Astrocyte (in vitro differentiated cells and primary cell): ENCODE data around the gene ANTXR2.

Source experiments
- CTCF ChIP-seq: IDR thresholded peaks from 2 replicates; pipeline ENCODE4 v1.5.1; 2011; ENCODE audit warnings: low read depth, mild to moderate bottlenecking, inconsistent platforms, low read length, moderate library complexity; ENCODE audit not compliant: insufficient read depth
- EZH2 ChIP-seq: IDR thresholded peaks from 2 replicates; pipeline ENCODE4 v1.6.1; 2012; ENCODE audit warnings: mild to moderate bottlenecking, low read length, inconsistent platforms; ENCODE audit not compliant: insufficient read depth

GRCh38 chr4:80099671-80100070 is 26.6 kb upstream of the ANTXR2 start:
- TF ChIP-seq CTCF = no peak
- no peak for TF ChIP-seq EZH2
